Islet precursor cell (in vitro differentiated cells): ENCODE measurements around the gene PROS1.
"Not testable (repeated sequence)": the region's sequence is repeated elsewhere in the genome, so short reads cannot be mapped to it uniquely, and the experiment has no call there.

Experiments used
- DNase-seq: peaks from one replicate; pipeline ENCODE4 v3.0.0-alpha.2; 2018

PROS1 gene

GRCh38 chr3:93969443-93969842, 4.3 kb downstream of the PROS1 start:
- DNase-seq, result peak; percentile 91

GRCh38 chr3:93965106-93965505, 8.6 kb downstream of the PROS1 start:
- not testable (repeated sequence) for DNase-seq

GRCh38 chr3:93962798-93963197, 10.9 kb downstream of the PROS1 start:
- no peak for DNase-seq

- no peak for DNase-seq
These were observed 12.2 kb downstream of the PROS1 start for GRCh38 chr3:93961489-93961888.

- no peak for DNase-seq
These were observed 12.7 kb downstream of the PROS1 start for GRCh38 chr3:93961026-93961425.

GRCh38 chr3:93949958-93950357, 23.7 kb downstream of the PROS1 start:
- DNase-seq, result not testable (repeated sequence)

GRCh38 chr3:93937485-93937884, 36.2 kb downstream of the PROS1 start:
- not testable (repeated sequence) for DNase-seq

GRCh38 chr3:93936549-93936948, 37.1 kb downstream of the PROS1 start:
- DNase-seq, result no peak

- no peak for DNase-seq
These were observed 39.2 kb downstream of the PROS1 start for GRCh38 chr3:93934366-93935046.

- no peak for DNase-seq
These were observed 42.0 kb downstream of the PROS1 start for GRCh38 chr3:93931597-93932229.

GRCh38 chr3:93930041-93930440, 43.7 kb downstream of the PROS1 start:
- no peak for DNase-seq

- no peak for DNase-seq
These were observed 46.9 kb downstream of the PROS1 start for GRCh38 chr3:93926789-93927188.

- DNase-seq, result no peak
These were observed 49.2 kb downstream of the PROS1 start for GRCh38 chr3:93924491-93924890.

GRCh38 chr3:93923006-93923405, 50.7 kb downstream of the PROS1 start:
- DNase-seq, result no peak

GRCh38 chr3:93917546-93918029, 56.1 kb downstream of the PROS1 start:
- DNase-seq, result not testable (repeated sequence)

- not testable (repeated sequence) for DNase-seq
These were observed 60.1 kb downstream of the PROS1 start for GRCh38 chr3:93913623-93914022.

- DNase-seq, result no peak
These were observed 62.5 kb downstream of the PROS1 start for GRCh38 chr3:93911206-93911605.

GRCh38 chr3:93910097-93910496, 63.6 kb downstream of the PROS1 start:
- DNase-seq, result no peak

- no peak for DNase-seq
These were observed 66.6 kb downstream of the PROS1 start for GRCh38 chr3:93907132-93907531.

GRCh38 chr3:93906245-93906644, 67.5 kb downstream of the PROS1 start:
- DNase-seq, result no peak

- DNase-seq, result no peak
These were observed 69.1 kb downstream of the PROS1 start for GRCh38 chr3:93904568-93904967.

- not testable (repeated sequence) for DNase-seq
These were observed 95.3 kb downstream of the PROS1 start for GRCh38 chr3:93878250-93879017.

- not testable (repeated sequence) for DNase-seq
These were observed 96.3 kb downstream of the PROS1 start for GRCh38 chr3:93877427-93877826.

GRCh38 chr3:93873412-93873811, 100.3 kb downstream of the PROS1 start:
- DNase-seq, result not testable (repeated sequence)
